ENCODE data around the gene RAN. TPM values are rescaled to one million over a fixed set of nuclear protein-coding genes. Genes with fewer than 3 reads are reported as not detected.

Gene RAN
- total RNA-seq, 1 experiment from 2014 or later, result 1,193 TPM

DNA sequence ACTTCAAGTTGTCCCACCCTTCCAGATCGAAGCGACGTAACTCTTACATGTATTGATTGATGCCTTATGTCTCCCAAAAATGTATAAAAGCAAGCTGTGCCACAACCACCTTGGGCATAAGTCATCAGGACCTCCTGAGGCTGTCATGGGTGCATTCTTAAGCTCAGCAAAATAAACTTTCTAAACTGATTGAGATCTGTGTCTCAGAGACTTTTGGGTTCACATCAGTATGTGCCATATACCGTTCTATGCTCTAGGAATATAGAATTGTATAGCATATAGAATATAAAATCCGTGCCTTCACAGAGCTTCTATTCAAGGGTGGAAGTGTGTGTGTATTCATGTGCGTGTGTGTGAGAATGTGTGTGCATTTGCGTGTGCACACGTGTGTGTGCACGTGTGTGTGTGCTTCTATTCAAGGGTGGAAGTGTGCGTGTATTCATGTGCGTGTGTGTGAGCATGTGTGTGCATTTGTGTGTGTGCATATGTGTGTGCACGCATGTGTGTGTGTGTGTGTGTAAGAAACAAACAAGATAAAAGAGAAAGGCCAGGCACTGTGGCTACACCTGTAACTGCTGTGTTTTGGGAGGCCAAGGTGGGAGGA is 21.3 kb upstream of the RAN start:
- ATAC-seq (no peak), DNase-seq (ENCODE audit: low read depth, low spot score) (no peak)
- Histone ChIP-seq H3K36me3 (ENCODE audit: control insufficient read depth, insufficient read depth, low read length) (no peaks in the 10 kb centered on the region), H3K9me3 (ENCODE audit: control insufficient read depth, insufficient read depth, low read depth, low read length) (no peaks in the 10 kb centered on the region), H3K27ac (ENCODE audit: low read length) (no peak overlapping the region), H3K4me1 (ENCODE audit: control insufficient read depth, insufficient read depth, low read length) (no peaks in the 10 kb centered on the region), H3K4me3 (ENCODE audit: low read depth in 2 of 2, low read length in 2 of 2) (no peak overlapping the region), H3K27me3 (ENCODE audit: control insufficient read depth, insufficient read depth, low read length) (no peaks in the 10 kb centered on the region)
- BruUV-seq (replicated peaks), result no TSS peak
- intact Hi-C loops (cut with micrococcal nuclease; ENCODE audit: unreplicated experiment), result no loop called here
- ChIA-PET POLR2A (no interaction called here), CTCF (interaction anchor here (0.8 kb wide), 1 partner anchor 20 kb away, joined by 4 read pairs; no protein-coding TSS in a partner anchor)
- TF ChIP-seq SIN3A (IDR thresholded peaks at IDR 0.05; ENCODE audit: borderline replicate concordance, insufficient read depth, low read depth, low read length), result no peak
- TF ChIP-seq, protein P1, sequence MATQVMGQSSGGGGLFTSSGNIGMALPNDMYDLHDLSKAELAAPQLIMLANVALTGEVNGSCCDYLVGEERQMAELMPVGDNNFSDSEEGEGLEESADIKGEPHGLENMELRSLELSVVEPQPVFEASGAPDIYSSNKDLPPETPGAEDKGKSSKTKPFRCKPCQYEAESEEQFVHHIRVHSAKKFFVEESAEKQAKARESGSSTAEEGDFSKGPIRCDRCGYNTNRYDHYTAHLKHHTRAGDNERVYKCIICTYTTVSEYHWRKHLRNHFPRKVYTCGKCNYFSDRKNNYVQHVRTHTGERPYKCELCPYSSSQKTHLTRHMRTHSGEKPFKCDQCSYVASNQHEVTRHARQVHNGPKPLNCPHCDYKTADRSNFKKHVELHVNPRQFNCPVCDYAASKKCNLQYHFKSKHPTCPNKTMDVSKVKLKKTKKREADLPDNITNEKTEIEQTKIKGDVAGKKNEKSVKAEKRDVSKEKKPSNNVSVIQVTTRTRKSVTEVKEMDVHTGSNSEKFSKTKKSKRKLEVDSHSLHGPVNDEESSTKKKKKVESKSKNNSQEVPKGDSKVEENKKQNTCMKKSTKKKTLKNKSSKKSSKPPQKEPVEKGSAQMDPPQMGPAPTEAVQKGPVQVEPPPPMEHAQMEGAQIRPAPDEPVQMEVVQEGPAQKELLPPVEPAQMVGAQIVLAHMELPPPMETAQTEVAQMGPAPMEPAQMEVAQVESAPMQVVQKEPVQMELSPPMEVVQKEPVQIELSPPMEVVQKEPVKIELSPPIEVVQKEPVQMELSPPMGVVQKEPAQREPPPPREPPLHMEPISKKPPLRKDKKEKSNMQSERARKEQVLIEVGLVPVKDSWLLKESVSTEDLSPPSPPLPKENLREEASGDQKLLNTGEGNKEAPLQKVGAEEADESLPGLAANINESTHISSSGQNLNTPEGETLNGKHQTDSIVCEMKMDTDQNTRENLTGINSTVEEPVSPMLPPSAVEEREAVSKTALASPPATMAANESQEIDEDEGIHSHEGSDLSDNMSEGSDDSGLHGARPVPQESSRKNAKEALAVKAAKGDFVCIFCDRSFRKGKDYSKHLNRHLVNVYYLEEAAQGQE (IDR thresholded peaks at IDR 0.05; ENCODE audit: insufficient read depth in 1 of 2, low read depth in 2 of 2, low read length in 1 of 2), result no peak
- TF ChIP-seq, protein P2, sequence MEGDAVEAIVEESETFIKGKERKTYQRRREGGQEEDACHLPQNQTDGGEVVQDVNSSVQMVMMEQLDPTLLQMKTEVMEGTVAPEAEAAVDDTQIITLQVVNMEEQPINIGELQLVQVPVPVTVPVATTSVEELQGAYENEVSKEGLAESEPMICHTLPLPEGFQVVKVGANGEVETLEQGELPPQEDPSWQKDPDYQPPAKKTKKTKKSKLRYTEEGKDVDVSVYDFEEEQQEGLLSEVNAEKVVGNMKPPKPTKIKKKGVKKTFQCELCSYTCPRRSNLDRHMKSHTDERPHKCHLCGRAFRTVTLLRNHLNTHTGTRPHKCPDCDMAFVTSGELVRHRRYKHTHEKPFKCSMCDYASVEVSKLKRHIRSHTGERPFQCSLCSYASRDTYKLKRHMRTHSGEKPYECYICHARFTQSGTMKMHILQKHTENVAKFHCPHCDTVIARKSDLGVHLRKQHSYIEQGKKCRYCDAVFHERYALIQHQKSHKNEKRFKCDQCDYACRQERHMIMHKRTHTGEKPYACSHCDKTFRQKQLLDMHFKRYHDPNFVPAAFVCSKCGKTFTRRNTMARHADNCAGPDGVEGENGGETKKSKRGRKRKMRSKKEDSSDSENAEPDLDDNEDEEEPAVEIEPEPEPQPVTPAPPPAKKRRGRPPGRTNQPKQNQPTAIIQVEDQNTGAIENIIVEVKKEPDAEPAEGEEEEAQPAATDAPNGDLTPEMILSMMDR (IDR thresholded peaks at IDR 0.05), result no peak
- no peak for TF ChIP-seq TCF7L2 (IDR thresholded peaks at IDR 0.05; ENCODE audit: low read depth, low read length)
- no peak for TF ChIP-seq POLR2AphosphoS5 (IDR thresholded peaks at IDR 0.05; ENCODE audit: low read depth, low read length)
- in situ Hi-C loops (cut with HindIII; ENCODE audit: low pct_unique_long_range_greater_than_20kb, low sequenced_read_pairs), result no loop called here

GRCh38 chr12:130856088-130856487 is 15.8 kb upstream of the RAN start:
- 0 out of 2 replicates have a peak, but pooled peaks cover 5% of the 10 kb centered on the region for H3K9me3 ChIP-seq (ENCODE audit: control insufficient read depth, insufficient read depth, low read depth, low read length)
- intact Hi-C loops (cut with micrococcal nuclease; ENCODE audit: unreplicated experiment), result no loop called here
- in situ Hi-C loops (cut with HindIII; ENCODE audit: low pct_unique_long_range_greater_than_20kb, low sequenced_read_pairs), result no loop called here
- TF ChIP-seq POLR2AphosphoS5 (IDR thresholded peaks at IDR 0.05; ENCODE audit: low read depth, low read length), result no peak
- TF ChIP-seq, protein P1 (IDR thresholded peaks at IDR 0.05; ENCODE audit: insufficient read depth in 1 of 2, low read depth in 2 of 2, low read length in 1 of 2), result no peak
- TF ChIP-seq, protein P2 (IDR thresholded peaks at IDR 0.05), result no peak
- TF ChIP-seq SIN3A (IDR thresholded peaks at IDR 0.05; ENCODE audit: borderline replicate concordance, insufficient read depth, low read depth, low read length), result no peak
- TF ChIP-seq TCF7L2 (IDR thresholded peaks at IDR 0.05; ENCODE audit: low read depth, low read length), result no peak
- no peaks in the 10 kb centered on the region for H3K27me3 ChIP-seq (ENCODE audit: control insufficient read depth, insufficient read depth, low read length)
- no peak overlapping the region for H3K27ac ChIP-seq (ENCODE audit: low read length)
- BruUV-seq (replicated peaks), result no TSS peak
- DNase-seq (ENCODE audit: low read depth, low spot score) (no peak), ATAC-seq (no peak)
- H3K4me3 ChIP-seq (ENCODE audit: low read depth in 2 of 2, low read length in 2 of 2), result no peak overlapping the region
- ChIA-PET CTCF (no interaction called here), POLR2A (interaction anchor here (0.7 kb wide), 1 partner anchor 630 kb away, joined by 9 read pairs; no protein-coding TSS in a partner anchor)
- no peaks in the 10 kb centered on the region for H3K4me1 ChIP-seq (ENCODE audit: control insufficient read depth, insufficient read depth, low read length)
- no peaks in the 10 kb centered on the region for H3K36me3 ChIP-seq (ENCODE audit: control insufficient read depth, insufficient read depth, low read length)
